Measurements from ENCODE around the gene KEL.

Gene KEL

DNA sequence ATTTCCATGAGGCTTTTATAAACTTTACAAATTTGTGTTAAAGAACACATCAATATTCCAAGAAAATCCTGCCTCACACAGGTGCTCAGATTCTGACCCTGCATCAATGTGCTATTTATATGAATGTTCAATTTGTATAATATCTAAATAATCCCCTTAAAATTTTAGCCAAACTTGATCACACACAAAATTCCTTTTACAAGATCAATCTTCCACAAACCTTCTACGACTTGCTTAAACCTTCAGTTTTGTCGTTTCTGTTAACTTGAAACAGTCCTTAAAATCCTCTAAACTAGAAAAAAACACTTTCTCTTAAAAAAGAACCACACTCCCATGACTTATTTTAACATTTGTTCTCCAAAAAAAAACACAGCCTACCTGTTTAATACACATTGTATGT lies 56.4 kb downstream of the KEL start:
- no peak for DNase-seq
- no peak overlapping the region for H3K4me3 ChIP-seq (ENCODE audit: low read depth in 1 of 2, low read length in 2 of 2)
- H2AFZ ChIP-seq (ENCODE audit: low read depth, low read length): no peak overlapping the region
- no peaks in the 10 kb centered on the region for H4K20me1 ChIP-seq (ENCODE audit: insufficient read depth, low read length)
- no peak overlapping the region for H3K4me2 ChIP-seq (ENCODE audit: insufficient read depth, low read length)
- H3K36me3 ChIP-seq (ENCODE audit: insufficient read depth, low read length): no peaks in the 10 kb centered on the region
- H3K4me1 ChIP-seq (ENCODE audit: insufficient read depth, low read length): no peaks in the 10 kb centered on the region
- H3K9ac ChIP-seq (ENCODE audit: low read depth, low read length): no peak overlapping the region
- H3K79me2 ChIP-seq (ENCODE audit: insufficient read depth, low read length): no peaks in the 10 kb centered on the region
- H3K9me3 ChIP-seq (ENCODE audit: insufficient read depth, low read length, severe bottlenecking): peaks cover 24% of the 10 kb centered on the region
- no peak for ATAC-seq (ENCODE audit: insufficient read depth, low read depth)
- H3K27ac ChIP-seq (ENCODE audit: low read length): no peak overlapping the region
- no peaks in the 10 kb centered on the region for H3K27me3 ChIP-seq (ENCODE audit: insufficient read depth, low read length, poor library complexity)
- TF ChIP-seq, protein P1, sequence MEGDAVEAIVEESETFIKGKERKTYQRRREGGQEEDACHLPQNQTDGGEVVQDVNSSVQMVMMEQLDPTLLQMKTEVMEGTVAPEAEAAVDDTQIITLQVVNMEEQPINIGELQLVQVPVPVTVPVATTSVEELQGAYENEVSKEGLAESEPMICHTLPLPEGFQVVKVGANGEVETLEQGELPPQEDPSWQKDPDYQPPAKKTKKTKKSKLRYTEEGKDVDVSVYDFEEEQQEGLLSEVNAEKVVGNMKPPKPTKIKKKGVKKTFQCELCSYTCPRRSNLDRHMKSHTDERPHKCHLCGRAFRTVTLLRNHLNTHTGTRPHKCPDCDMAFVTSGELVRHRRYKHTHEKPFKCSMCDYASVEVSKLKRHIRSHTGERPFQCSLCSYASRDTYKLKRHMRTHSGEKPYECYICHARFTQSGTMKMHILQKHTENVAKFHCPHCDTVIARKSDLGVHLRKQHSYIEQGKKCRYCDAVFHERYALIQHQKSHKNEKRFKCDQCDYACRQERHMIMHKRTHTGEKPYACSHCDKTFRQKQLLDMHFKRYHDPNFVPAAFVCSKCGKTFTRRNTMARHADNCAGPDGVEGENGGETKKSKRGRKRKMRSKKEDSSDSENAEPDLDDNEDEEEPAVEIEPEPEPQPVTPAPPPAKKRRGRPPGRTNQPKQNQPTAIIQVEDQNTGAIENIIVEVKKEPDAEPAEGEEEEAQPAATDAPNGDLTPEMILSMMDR (IDR thresholded peaks at IDR 0.05; ENCODE audit: borderline replicate concordance, extremely low read depth, low read length, poor library complexity, severe bottlenecking): no peak
- no peak for TF ChIP-seq EZH2 (IDR thresholded peaks at IDR 0.05; ENCODE audit: borderline replicate concordance, low read depth, low read length, severe bottlenecking)

DNA sequence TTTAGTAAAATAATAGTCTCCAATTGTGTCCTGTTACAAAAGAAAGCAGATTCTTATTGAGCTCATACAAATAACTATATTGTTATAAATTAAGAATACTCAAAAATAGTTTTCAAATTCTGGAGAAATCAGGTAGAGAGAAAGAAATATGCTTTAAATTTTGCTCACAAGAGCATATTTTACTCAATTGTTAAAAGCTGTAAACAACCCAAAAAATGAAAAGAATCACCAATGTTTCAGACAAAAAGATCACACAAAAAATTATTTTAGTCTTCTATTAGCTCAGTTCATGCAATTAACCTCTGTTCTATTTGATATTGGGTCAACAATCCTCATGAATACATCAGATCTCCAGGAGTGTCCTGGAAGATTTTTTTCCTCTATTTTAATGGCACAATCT lies 58.0 kb downstream of the KEL start:
- ATAC-seq (ENCODE audit: insufficient read depth, low read depth) (no peak), DNase-seq (no peak)
- Histone ChIP-seq H3K4me2 (ENCODE audit: insufficient read depth, low read length) (no peak overlapping the region), H3K27me3 (ENCODE audit: insufficient read depth, low read length, poor library complexity) (no peaks in the 10 kb centered on the region), H3K36me3 (ENCODE audit: insufficient read depth, low read length) (no peaks in the 10 kb centered on the region), H4K20me1 (ENCODE audit: insufficient read depth, low read length) (no peaks in the 10 kb centered on the region), H3K9me3 (ENCODE audit: insufficient read depth, low read length, severe bottlenecking) (peaks cover 24% of the 10 kb centered on the region), H3K4me3 (ENCODE audit: low read depth in 1 of 2, low read length in 2 of 2) (no peak overlapping the region), H3K79me2 (ENCODE audit: insufficient read depth, low read length) (no peaks in the 10 kb centered on the region), H3K9ac (ENCODE audit: low read depth, low read length) (no peak overlapping the region), H2AFZ (ENCODE audit: low read depth, low read length) (no peak overlapping the region), H3K27ac (ENCODE audit: low read length) (no peak overlapping the region), H3K4me1 (ENCODE audit: insufficient read depth, low read length) (no peaks in the 10 kb centered on the region)
- TF ChIP-seq EZH2 (IDR thresholded peaks at IDR 0.05; ENCODE audit: borderline replicate concordance, low read depth, low read length, severe bottlenecking): no peak
- TF ChIP-seq, protein P1 (IDR thresholded peaks at IDR 0.05; ENCODE audit: borderline replicate concordance, extremely low read depth, low read length, poor library complexity, severe bottlenecking): no peak

DNA sequence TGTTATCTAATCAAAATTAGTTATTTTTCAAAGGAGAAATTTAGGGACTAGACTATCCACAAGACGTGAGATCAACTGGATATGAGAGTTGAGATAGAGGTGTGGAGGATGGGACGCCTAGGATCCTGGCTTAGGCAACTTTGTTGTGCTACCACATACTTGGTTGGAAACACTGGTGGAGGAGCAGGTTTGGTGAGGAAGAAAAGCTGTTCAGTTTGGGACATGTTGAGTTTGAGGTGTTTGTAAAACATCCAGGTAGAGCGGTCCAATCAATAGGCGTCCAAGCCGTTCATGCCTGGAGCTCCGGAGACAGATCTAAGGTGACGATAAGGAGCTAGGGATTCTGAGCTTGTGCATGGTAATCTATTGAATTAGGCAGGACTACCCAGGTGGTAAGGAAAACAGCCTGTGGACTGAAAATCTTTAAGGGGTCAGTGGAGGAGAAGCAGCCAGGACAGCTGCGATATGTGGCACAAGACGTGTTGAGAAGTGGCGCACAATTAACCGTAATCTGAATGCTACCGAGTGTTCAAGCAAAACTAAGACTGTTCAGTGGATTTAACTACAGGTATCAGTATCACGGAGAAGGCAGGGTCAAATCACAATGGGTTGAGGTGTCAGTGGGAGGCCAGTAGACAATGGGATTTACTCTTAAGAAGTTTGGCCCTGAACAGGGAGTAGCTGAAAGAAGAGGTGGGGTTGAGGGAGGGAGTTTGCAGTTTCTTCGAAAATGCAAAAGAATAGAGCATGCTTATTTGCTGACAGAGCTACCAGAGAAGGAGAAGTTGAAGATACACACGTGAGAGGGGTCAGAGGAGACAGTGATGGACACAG lies 60.5 kb downstream of the KEL start:
- H4K20me1 ChIP-seq (ENCODE audit: insufficient read depth, low read length): no peaks in the 10 kb centered on the region
- H3K9ac ChIP-seq (ENCODE audit: low read depth, low read length): no peak overlapping the region
- H3K27ac ChIP-seq (ENCODE audit: low read length): no peak overlapping the region
- no peaks in the 10 kb centered on the region for H3K79me2 ChIP-seq (ENCODE audit: insufficient read depth, low read length)
- H3K4me2 ChIP-seq (ENCODE audit: insufficient read depth, low read length): no peak overlapping the region
- H3K4me1 ChIP-seq (ENCODE audit: insufficient read depth, low read length): no peaks in the 10 kb centered on the region
- no peak overlapping the region for H3K4me3 ChIP-seq (ENCODE audit: low read depth in 1 of 2, low read length in 2 of 2)
- TF ChIP-seq, protein P1 (IDR thresholded peaks at IDR 0.05; ENCODE audit: borderline replicate concordance, extremely low read depth, low read length, poor library complexity, severe bottlenecking): no peak
- TF ChIP-seq EZH2 (IDR thresholded peaks at IDR 0.05; ENCODE audit: borderline replicate concordance, low read depth, low read length, severe bottlenecking): no peak
- peaks cover 24% of the 10 kb centered on the region for H3K9me3 ChIP-seq (ENCODE audit: insufficient read depth, low read length, severe bottlenecking)
- no peaks in the 10 kb centered on the region for H3K27me3 ChIP-seq (ENCODE audit: insufficient read depth, low read length, poor library complexity)
- H2AFZ ChIP-seq (ENCODE audit: low read depth, low read length): no peak overlapping the region
- DNase-seq: no peak
- no peak for ATAC-seq (ENCODE audit: insufficient read depth, low read depth)
- H3K36me3 ChIP-seq (ENCODE audit: insufficient read depth, low read length): no peaks in the 10 kb centered on the region
